HCT116 (cell line): ENCODE results near the gene TBCD. TPM values are rescaled to one million over a fixed set of nuclear protein-coding genes. Genes with fewer than 3 reads are reported as not detected.

Source experiments
- ATAC-seq: fragments of 200-7000 bp; cut with Tn5 transposase; 2 replicates; pipeline ENCODE4 v1.9.1; 2020; ENCODE audit warnings: mild to moderate bottlenecking, moderate library complexity
- BruUV-seq: library from RNA; stranded (reverse); fragments of 400-500 nt; replicated peaks from 2 replicates; lab custom pipeline; 2021; lab: Mats Ljungman, UMichigan
- CTCF ChIA-PET: fragments of 300-600 bp; sonication (Branson Sonifier 250); formaldehyde crosslinking; loops from one replicate; lab custom pipeline; 2021; ENCODE audit warnings: antibody characterized with exemption; lab: Charles Lee
- POLR2A ChIA-PET: fragments of 300-600, 350-600 bp; sonication (Branson Sonifier 250); formaldehyde crosslinking; loops from one replicate; lab custom pipeline; 2021; ENCODE audit warnings: antibody characterized with exemption; lab: Charles Lee
- RAD21 ChIA-PET, 2 experiments: fragments of 300-600 bp; sonication (Branson Sonifier 250); formaldehyde crosslinking; loops; one replicate each; lab custom pipeline; 2023; ENCODE audit warnings: low total read pairs in 2 of 2; ENCODE audit not compliant: uncharacterized antibody in 2 of 2, unreplicated experiment in 2 of 2, low non-redundant PET in 1 of 2; lab: Charles Lee
- DNase-seq: peaks from one replicate; pipeline ENCODE4 v3.0.0-alpha.2; 2010; ENCODE audit warnings: low read depth, low spot score
- H2AFZ ChIP-seq: fragments of 200-600 bp; shearing (Covaris generic), sonication (generic); 2 replicates; pipeline ENCODE4 v1.6.1; 2017; ENCODE audit warnings: low read depth, mixed run types, mixed read lengths, antibody characterized with exemption, low read length; ENCODE audit not compliant: poor library complexity, severe bottlenecking
- H3K27ac ChIP-seq: 2 replicates; pipeline ENCODE4 v1.5.1; 2012; ENCODE audit warnings: low read depth, low read length
- H3K27me3 ChIP-seq: fragments of 200-600 bp; sonication (generic); 2 replicates; pipeline ENCODE4 v1.6.1; 2016; ENCODE audit warnings: mixed run types, low read length, mixed read lengths; ENCODE audit not compliant: insufficient read depth
- H3K36me3 ChIP-seq, 2 experiments: fragments of 200-500 bp in 1 of 2; fragments of 200-600 bp in 1 of 2; sonication (Bioruptor generic) in 1 of 2; sonication (generic) in 1 of 2; 2 replicates each; pipeline versions ENCODE4 v1.5.1 to v1.6.1; 2014 to 2016; ENCODE audit warnings: low read length in 2 of 2, inconsistent platforms in 1 of 2, mixed read lengths in 1 of 2, mixed run types in 1 of 2; ENCODE audit not compliant: insufficient read depth in 2 of 2, control insufficient read depth in 1 of 2
- H3K4me1 ChIP-seq, 2 experiments: fragments of 200-600 bp in 1 of 2; sonication (generic) in 1 of 2; 2 replicates each; pipeline versions ENCODE4 v1.5.1 to v1.6.1; 2012 to 2017; ENCODE audit warnings: low read length in 2 of 2, inconsistent platforms in 1 of 2, mild to moderate bottlenecking in 1 of 2, mixed read lengths in 1 of 2, mixed run types in 1 of 2, moderate library complexity in 1 of 2; ENCODE audit not compliant: insufficient read depth in 2 of 2, control insufficient read depth in 1 of 2
- H3K4me2 ChIP-seq: fragments of 200-600 bp; sonication (generic); 2 replicates; pipeline ENCODE4 v1.6.1; 2017; ENCODE audit warnings: mixed run types, low read length, mixed read lengths
- H3K4me3 ChIP-seq, 2 experiments: fragments of 200-600 bp in 1 of 2; sonication (generic) in 1 of 2; replicated peaks in 1 of 2; 2 replicates each; pipeline ENCODE4 v1.5.1; 2011 to 2016; ENCODE audit warnings: low read length in 2 of 2, control low read depth in 1 of 2, low read depth in 1 of 2, mild to moderate bottlenecking in 1 of 2, mixed read lengths in 1 of 2, mixed run types in 1 of 2
- H3K79me2 ChIP-seq: fragments of 200-600 bp; sonication (generic); 2 replicates; pipeline ENCODE4 v1.6.1; 2017; ENCODE audit warnings: mild to moderate bottlenecking, mixed run types, low read length, moderate library complexity, mixed read lengths; ENCODE audit not compliant: insufficient read depth
- H3K9ac ChIP-seq: fragments of 200-600 bp; sonication (generic); 2 replicates; pipeline ENCODE4 v1.6.1; 2016; ENCODE audit warnings: low read length, mixed read lengths
- H3K9me2 ChIP-seq: fragments of 200-600 bp; sonication (generic), shearing (Covaris generic); 2 replicates; pipeline ENCODE4 v1.6.1; 2017; ENCODE audit warnings: mixed run types, mild to moderate bottlenecking, moderate library complexity; ENCODE audit not compliant: insufficient read depth
- H3K9me3 ChIP-seq, 2 experiments: fragments of 200-500 bp in 1 of 2; fragments of 200-600 bp in 1 of 2; sonication (Bioruptor generic) in 1 of 2; sonication (generic) in 1 of 2; 2 replicates each; pipeline ENCODE4 v1.6.1; 2014 to 2017; ENCODE audit warnings: low read length in 2 of 2, mixed read lengths in 2 of 2, inconsistent platforms in 1 of 2, low read depth in 1 of 2, mild to moderate bottlenecking in 1 of 2, mixed run types in 1 of 2, moderate library complexity in 1 of 2; ENCODE audit not compliant: control insufficient read depth in 1 of 2, insufficient read depth in 1 of 2
- H4K20me1 ChIP-seq: fragments of 200-600 bp; sonication (generic), shearing (Covaris generic); 2 replicates; pipeline ENCODE4 v1.6.1; 2017; ENCODE audit warnings: mixed run types, mild to moderate bottlenecking, moderate library complexity; ENCODE audit not compliant: insufficient read depth
- EZH2 ChIP-seq: fragments of 200-600 bp; sonication (generic); IDR thresholded peaks from 2 replicates; pipeline ENCODE4 v1.6.1; 2017; ENCODE audit warnings: antibody characterized with exemption, mixed run types
- FOSL1 ChIP-seq: IDR thresholded peaks from 2 replicates; pipeline ENCODE4 v1.6.1; 2012; ENCODE audit warnings: low read depth
- JUND ChIP-seq: IDR thresholded peaks from 2 replicates; pipeline ENCODE4 v1.6.1; 2012
- ZBTB33 ChIP-seq: IDR thresholded peaks from 2 replicates; pipeline ENCODE4 v1.6.1; 2011; ENCODE audit warnings: mild to moderate bottlenecking, low read length, moderate library complexity; ENCODE audit not compliant: insufficient replicate concordance; ENCODE audit errors: extremely low read depth
- ZNF274 ChIP-seq: fragments of 200-500 bp; sonication (Bioruptor generic); IDR thresholded peaks from 2 replicates; pipeline ENCODE4 v1.6.1; 2014; ENCODE audit warnings: mild to moderate bottlenecking, low read depth, low read length, inconsistent platforms
- intact Hi-C: fragments of 100-400 bp; cut with micrococcal nuclease; formaldehyde crosslinking; loops from 2 replicates; pipeline ENCODE4 v1.10.0; 2022
- total RNA-seq: library from RNA; stranded (reverse); gene quantifications from one replicate; pipeline ENCODE4 v1.2.1, GENCODE V29; 2021; ENCODE audit not compliant: unreplicated experiment

The TBCD gene
- total RNA-seq, 1 experiment from 2014 or later: 152 TPM

DNA sequence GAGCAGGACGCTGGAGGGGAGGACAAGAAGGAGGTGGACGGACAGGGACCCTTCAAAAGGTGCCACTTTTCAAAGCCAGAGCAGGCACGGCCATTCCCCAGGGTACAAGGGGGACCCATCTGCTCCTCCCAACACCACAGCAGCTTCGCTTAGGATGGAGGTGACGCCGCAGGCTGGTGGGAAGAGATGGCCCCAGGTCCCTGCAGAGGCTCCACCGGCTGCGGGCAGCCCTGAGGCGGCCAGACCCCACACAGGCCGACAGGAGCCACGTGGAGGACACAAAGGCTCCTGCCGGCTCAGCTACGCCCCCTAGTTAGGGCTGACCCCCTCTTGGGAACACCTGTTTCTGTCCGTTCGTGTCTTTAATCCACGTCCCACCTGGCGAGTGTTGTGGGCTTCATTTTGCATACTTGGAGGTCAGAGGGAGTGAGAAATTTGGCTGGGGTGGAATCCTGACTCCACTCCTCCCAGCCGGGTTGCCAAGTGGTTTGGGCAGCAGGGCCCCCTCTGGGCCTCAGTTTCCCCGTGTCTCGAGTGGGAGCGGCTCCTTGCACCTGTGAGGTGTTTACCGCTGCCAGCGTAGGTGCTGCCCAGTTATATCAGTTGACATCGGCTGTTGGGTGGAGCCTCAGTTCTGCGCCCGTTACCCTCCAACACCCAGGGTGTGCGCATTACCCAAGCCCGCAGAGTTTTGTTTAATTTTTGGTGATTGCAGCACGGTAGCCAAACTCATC is 41.2 kb upstream of the TBCD start:
- H3K4me3 ChIP-seq: no peak overlapping the region
- H3K27me3 ChIP-seq: no peaks in the 10 kb centered on the region
- H3K4me2 ChIP-seq: no peak overlapping the region
- CTCF ChIA-PET: no interaction called here
- DNase-seq (no peak), ATAC-seq (no peak)
- H3K9me2 ChIP-seq: no peaks in the 10 kb centered on the region
- POLR2A ChIA-PET: no interaction called here
- RAD21 ChIA-PET: no interaction called here
- H3K36me3 ChIP-seq: no peaks in the 10 kb centered on the region
- H2AFZ ChIP-seq: no peak overlapping the region
- H3K9me3 ChIP-seq: no peaks in the 10 kb centered on the region; a peak in 1 of 4 replicates
- H4K20me1 ChIP-seq: no peaks in the 10 kb centered on the region
- H3K27ac ChIP-seq: no peak overlapping the region; the same call in 1 of the 2 replicates
- TF ChIP-seq EZH2: no peak
- no peak for TF ChIP-seq ZNF274
- TF ChIP-seq JUND: no peak
- no peak for TF ChIP-seq ZBTB33
- no peak for TF ChIP-seq FOSL1
- no TSS peak for BruUV-seq
- H3K79me2 ChIP-seq: no peaks in the 10 kb centered on the region
- H3K4me1 ChIP-seq: peaks cover 0 to 7% of the 10 kb centered on the region in 2 experiments; a peak in 2 of 4 replicates
- intact Hi-C loops: no loop called here
- H3K9ac ChIP-seq: no peak overlapping the region
